Measurements from ENCODE around the gene RAB11FIP4.
A peak's percentile ranks its signal among the peaks of the same experiment; 100 is the strongest.

The RAB11FIP4 gene

GRCh38 chr17:31397256-31397939 lies 5.9 kb downstream of the RAB11FIP4 start:
- TF ChIP-seq SPI1 (IDR thresholded peaks at IDR 0.05; ENCODE audit: borderline replicate concordance, low read depth) = no peak
- TF ChIP-seq GABPA (IDR thresholded peaks at IDR 0.05; ENCODE audit: low read depth) = no peak
- TF ChIP-seq, protein P1, sequence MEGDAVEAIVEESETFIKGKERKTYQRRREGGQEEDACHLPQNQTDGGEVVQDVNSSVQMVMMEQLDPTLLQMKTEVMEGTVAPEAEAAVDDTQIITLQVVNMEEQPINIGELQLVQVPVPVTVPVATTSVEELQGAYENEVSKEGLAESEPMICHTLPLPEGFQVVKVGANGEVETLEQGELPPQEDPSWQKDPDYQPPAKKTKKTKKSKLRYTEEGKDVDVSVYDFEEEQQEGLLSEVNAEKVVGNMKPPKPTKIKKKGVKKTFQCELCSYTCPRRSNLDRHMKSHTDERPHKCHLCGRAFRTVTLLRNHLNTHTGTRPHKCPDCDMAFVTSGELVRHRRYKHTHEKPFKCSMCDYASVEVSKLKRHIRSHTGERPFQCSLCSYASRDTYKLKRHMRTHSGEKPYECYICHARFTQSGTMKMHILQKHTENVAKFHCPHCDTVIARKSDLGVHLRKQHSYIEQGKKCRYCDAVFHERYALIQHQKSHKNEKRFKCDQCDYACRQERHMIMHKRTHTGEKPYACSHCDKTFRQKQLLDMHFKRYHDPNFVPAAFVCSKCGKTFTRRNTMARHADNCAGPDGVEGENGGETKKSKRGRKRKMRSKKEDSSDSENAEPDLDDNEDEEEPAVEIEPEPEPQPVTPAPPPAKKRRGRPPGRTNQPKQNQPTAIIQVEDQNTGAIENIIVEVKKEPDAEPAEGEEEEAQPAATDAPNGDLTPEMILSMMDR (IDR thresholded peaks at IDR 0.05; ENCODE audit: insufficient read depth, low read length) = no peak
- TF ChIP-seq REST (IDR thresholded peaks at IDR 0.05; ENCODE audit: insufficient replicate concordance, low read depth) = no peak
- no peak for TF ChIP-seq POLR2AphosphoS5 (IDR thresholded peaks at IDR 0.05; ENCODE audit: low read depth)
- Histone ChIP-seq H3K4me3 (replicated peaks; ENCODE audit: insufficient read depth, low read length) (no peak overlapping the region), H3K27me3 (ENCODE audit: insufficient read depth, poor library complexity, severe bottlenecking) (peaks cover 10% of the 10 kb centered on the region), H3K27ac (replicated peaks) (no peak overlapping the region)
- no peak for DNase-seq (ENCODE audit: low read depth in 1 of 2, low spot score in 1 of 2)

DNA sequence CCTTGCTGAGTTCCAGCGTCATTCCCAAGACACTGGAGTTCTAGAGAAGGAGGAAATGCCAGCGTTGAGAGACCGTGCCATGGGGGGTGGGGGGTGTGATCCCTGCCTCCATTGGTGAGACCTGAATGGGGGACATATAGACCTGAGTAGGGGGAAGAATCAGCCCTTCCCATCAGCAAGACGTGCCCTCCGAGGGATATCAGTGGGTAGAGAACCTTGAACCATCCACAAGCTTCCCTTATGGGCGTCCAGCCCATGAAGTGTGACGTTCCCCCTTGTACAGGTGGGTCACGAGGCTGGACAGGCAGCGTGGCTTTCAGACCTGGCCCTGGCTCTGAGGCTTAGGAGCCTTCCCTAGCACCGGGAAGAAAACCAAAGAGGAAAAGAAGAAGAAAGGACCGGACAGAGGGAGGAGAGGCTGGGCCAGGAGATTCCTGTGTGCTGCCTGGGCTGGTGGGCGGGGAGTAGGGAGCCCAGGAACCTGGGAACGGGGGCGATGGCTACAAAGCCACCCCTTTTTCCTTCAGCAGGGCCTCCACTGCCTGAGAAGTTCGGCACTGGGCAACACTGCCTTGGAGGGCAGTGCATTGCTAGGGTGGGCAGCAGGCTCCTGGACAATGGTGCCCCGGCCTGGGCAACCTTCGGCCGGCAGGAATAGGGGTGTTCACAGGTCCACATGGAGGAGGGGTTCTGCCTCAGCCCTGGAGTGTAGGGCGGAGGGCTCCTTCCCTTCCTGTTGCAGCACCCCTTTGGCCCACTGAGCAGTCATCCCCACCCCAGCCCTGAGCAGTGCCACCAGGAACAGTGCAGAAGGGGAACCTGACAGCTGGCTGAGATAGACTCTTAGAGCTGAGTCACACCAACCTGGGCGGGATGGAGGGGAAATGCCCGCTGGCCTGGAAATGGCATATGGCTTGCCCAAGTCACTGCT lies 7.2 kb downstream of the RAB11FIP4 start:
- Histone ChIP-seq H3K4me3 (replicated peaks; ENCODE audit: insufficient read depth, low read length) (no peak overlapping the region), H3K27ac (replicated peaks) (no peak overlapping the region), H3K27me3 (ENCODE audit: insufficient read depth, poor library complexity, severe bottlenecking) (peaks cover 3% of the 10 kb centered on the region)
- TF ChIP-seq REST (IDR thresholded peaks at IDR 0.05; ENCODE audit: insufficient replicate concordance, low read depth) = no peak
- TF ChIP-seq, protein P1 (IDR thresholded peaks at IDR 0.05; ENCODE audit: insufficient read depth, low read length) = no peak
- no peak for TF ChIP-seq SPI1 (IDR thresholded peaks at IDR 0.05; ENCODE audit: borderline replicate concordance, low read depth)
- TF ChIP-seq GABPA (IDR thresholded peaks at IDR 0.05; ENCODE audit: low read depth) = no peak
- no peak for TF ChIP-seq POLR2AphosphoS5 (IDR thresholded peaks at IDR 0.05; ENCODE audit: low read depth)
- DNase-seq (ENCODE audit: low read depth in 1 of 2, low spot score in 1 of 2) = no peak

GRCh38 chr17:31400481-31400950 lies 9.0 kb downstream of the RAB11FIP4 start:
- DNase-seq (ENCODE audit: low read depth in 1 of 2, low spot score in 1 of 2) = no peak
- Histone ChIP-seq H3K27me3 (ENCODE audit: insufficient read depth, poor library complexity, severe bottlenecking) (no peaks in the 10 kb centered on the region), H3K4me3 (replicated peaks; ENCODE audit: insufficient read depth, low read length) (no peak overlapping the region), H3K27ac (replicated peaks) (no peak overlapping the region)
- TF ChIP-seq, protein P1 (IDR thresholded peaks at IDR 0.05; ENCODE audit: insufficient read depth, low read length) = no peak
- peak; percentile 44 for TF ChIP-seq REST (IDR thresholded peaks at IDR 0.05; ENCODE audit: insufficient replicate concordance, low read depth)
